Fibroblast of gingiva (primary cell): ENCODE measurements around the gene CDK9.
"Not testable (repeated sequence)": the region's sequence is repeated elsewhere in the genome, so short reads cannot be mapped to it uniquely, and the experiment has no call there.

Experiments used
- DNase-seq: peaks from one replicate; pipeline ENCODE4 v3.0.0-alpha.2; 2011; ENCODE audit warnings: low read depth

The CDK9 gene

DNA sequence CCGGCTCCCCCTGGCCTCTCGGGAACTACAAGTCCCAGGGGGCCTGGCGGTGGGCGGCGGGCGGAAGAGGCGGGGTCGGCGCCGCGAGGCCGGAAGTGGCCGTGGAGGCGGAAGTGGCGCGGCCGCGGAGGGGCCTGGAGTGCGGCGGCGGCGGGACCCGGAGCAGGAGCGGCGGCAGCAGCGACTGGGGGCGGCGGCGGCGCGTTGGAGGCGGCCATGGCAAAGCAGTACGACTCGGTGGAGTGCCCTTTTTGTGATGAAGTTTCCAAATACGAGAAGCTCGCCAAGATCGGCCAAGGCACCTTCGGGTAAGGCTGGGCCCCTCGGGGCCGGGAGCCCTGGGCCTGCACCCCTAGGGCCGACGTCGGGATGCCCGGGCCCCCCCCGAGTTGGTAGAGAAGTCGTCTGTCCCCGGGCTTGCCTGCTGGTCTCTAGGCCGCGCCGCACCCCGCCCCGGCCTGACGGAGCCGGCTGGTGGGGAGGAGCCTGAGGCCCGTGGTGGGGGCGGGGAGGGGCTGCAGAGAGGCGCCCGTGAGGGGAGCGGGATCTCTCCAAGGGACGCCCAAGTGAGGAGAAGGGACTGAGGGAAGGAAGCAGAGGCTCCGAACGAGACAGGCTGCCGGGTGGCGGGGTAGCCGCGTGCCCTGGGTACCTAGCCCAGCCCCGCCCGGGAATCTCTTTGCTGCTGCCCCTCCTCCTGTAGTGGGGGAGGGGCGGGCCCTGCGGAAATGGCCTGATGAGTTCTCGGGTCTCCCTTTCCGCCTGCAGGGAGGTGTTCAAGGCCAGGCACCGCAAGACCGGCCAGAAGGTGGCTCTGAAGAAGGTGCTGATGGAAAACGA is at the start of gene CDK9:
CDK9 (plus strand) TSS at position 102 of the 840 bp plus-strand sequence; CDS start at position 217, 115 bp downstream.
- peak; percentile 88 for DNase-seq

DNA sequence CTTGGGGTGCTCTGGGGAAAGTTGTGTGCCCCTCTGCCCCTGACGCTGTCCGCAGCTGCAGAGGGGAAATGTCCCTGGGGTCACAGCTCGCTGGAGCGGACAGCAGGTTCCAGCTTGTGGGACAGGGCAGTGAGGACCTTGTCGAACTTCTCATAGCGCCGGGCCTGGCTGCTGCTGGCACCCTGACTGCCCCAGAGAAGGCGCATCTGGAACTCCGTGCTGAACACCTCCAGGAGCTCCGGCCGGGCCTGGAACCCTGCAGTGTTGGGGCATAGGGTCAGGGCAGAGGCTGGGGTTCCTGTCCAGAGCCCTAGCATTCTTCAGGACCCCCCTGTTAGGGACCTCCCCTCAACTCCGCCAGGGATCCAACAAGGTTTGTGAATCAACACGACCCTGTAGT is 47.2 kb upstream of the CDK9 start:
- DNase-seq = no peak

GRCh38 chr9:127739614-127740330 is 46.1 kb upstream of the CDK9 start:
- peak; percentile 13 for DNase-seq

GRCh38 chr9:127741831-127742434 is 43.9 kb upstream of the CDK9 start:
- peak; percentile 74 for DNase-seq

DNA sequence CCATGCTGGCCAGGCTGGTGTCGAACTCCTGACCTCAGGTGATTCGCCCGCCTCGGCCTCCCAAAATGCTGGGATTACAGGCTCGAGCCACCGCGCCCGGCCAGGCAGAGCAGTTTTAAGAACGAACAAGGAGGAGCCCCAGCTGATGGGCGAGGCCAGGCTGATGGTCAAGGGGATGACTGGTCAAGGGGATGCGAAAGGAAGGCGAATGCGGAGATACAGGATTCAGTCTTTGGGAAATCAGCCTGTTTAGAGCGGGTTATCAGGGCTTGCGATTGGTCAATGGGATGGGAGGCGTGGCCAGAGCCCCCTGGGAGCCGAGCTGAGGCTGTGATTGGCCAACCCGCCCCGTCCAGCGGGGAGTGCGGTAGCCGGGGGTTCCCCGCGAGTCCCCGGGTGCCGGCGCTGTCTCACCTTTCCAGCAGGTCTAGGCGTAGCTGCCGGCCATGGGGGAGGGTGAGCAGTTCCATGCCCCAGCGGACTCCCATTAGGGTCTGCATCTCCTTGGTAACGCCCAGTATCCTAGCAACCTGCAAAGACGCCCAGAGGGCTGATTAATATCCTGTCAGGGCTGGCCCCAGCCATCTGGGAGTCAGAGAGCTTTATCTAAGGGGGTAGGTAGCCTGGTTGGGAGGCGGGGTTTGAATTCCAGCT is 43.3 kb upstream of the CDK9 start:
- peak; percentile 71 for DNase-seq

DNA sequence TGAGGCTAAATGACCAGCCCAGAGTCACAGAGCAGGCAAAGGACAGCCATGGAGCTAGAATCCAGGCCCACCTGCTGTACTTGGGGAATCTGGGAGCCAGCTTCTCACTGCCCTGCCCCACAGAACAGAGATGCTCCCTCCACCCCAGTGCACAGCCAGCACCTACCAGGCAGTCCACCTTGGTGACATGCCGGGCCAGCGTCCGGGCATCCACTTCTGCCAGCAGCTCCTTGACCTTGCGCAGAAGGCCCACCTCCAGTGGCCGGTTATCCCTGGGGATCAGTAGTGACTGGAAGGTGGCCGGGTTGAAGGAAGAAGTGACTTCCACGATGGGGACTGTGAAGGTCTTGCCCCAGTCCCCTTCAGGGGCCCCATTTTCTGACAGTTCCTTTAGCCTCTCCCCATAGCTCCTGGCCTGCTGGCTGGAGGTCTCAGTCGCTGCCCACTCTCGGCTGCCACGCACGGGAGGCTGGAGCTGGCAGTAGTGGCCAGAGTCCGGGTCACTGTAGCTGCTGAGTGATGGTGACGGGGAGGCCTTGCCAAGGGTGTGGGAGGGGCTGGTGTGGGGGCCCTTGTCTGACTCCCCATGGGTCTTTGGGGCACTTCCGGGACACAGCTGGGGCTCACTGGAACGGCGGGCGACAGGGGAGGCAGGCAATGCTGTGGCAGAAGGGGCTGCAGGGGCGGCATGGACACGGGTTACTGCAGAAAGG is 41.3 kb upstream of the CDK9 start:
- DNase-seq = no peak

GRCh38 chr9:127746959-127747569 is 38.8 kb upstream of the CDK9 start:
- no peak for DNase-seq

DNA sequence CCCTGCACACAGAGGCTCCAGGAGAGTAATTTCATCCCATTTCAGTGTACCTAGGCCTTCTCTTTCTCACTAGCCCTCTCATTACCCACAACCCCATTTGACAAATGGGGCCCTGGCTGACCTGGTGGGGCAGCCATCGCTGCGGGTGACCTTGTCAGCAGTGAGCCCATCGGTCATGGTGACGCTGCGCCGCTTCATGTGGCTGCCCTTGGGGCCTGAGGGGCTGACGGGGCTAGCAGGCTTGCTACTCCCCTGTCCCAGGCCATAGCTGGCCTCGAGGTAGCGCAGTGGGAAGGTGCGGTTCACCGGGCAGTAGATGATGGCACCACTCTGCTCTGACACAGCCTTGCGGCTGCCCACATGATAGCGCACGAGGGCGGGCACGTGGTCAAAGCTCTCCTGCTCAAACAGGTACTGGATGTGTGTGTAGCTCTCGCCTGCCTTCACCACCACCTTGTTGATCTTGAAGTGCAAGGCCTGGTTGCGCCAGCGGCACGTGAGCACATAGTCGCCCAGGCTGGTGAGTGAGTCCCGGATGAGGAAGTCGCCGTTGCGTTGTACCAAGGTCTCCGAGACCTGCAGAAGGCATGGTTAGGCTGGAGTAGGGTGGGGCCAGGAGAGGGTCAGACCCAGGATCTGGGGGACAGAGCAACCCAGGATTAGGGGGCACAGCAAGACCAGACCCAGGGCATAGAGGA is 36.6 kb upstream of the CDK9 start:
- no peak for DNase-seq

DNA sequence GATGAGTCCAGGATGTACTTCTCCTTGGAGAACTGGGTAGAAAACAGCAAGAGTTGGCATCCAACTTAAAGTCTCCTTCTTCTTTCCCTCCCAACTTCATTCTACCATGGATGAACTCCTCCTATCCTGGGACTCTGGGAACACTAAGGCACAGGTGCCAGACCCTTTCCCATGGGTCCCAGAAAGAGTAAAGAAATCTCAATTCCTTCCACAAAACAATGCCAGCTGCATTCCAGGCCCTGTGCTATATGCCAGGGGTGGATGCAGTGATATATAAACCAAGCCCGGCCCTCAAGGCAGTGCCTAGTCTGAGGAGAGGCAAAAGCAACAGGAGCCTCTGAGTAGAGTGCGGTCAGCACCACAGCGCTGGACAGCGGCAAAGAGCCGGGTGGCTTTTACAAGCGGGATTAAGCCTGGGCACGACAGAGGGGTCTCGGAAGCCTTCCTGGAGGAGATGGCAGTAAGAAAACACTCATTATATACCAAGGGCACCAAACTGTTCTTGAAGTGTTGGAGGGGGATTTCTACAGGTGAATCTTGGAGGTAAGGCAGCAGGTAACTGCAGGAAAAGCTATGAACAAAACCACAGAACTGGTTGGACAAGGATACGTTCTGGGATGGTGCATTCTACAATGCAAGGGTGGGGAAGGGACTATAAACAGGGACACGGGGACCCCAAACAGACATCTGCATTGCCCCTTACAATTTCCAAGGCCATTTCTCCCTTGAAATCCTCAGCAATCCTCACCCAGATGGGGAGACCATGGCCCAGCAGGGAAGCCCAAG is 34.4 kb upstream of the CDK9 start:
- no peak for DNase-seq

DNA sequence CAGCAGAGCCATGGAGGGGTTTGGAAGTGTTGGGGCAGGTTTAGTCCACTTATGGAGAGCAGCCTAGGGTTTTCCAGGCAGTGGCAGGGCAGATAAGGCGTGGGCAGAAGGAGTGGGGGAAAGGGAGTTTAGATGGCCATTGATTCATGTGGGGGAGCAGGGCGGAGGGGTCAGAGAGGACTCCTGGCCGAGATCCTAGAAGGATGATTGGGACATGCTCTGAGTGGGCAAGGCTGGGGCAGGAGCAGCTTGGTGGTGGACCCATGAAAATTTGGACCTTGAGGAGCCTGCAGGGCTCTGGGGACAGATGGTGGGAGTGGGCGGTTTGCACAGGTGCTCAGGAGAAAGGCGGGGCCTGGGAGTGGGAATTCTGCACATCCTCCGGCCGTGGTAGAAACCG is 32.7 kb upstream of the CDK9 start:
- DNase-seq = no peak

GRCh38 chr9:127753622-127754021 is 32.2 kb upstream of the CDK9 start:
- DNase-seq = no peak

DNA sequence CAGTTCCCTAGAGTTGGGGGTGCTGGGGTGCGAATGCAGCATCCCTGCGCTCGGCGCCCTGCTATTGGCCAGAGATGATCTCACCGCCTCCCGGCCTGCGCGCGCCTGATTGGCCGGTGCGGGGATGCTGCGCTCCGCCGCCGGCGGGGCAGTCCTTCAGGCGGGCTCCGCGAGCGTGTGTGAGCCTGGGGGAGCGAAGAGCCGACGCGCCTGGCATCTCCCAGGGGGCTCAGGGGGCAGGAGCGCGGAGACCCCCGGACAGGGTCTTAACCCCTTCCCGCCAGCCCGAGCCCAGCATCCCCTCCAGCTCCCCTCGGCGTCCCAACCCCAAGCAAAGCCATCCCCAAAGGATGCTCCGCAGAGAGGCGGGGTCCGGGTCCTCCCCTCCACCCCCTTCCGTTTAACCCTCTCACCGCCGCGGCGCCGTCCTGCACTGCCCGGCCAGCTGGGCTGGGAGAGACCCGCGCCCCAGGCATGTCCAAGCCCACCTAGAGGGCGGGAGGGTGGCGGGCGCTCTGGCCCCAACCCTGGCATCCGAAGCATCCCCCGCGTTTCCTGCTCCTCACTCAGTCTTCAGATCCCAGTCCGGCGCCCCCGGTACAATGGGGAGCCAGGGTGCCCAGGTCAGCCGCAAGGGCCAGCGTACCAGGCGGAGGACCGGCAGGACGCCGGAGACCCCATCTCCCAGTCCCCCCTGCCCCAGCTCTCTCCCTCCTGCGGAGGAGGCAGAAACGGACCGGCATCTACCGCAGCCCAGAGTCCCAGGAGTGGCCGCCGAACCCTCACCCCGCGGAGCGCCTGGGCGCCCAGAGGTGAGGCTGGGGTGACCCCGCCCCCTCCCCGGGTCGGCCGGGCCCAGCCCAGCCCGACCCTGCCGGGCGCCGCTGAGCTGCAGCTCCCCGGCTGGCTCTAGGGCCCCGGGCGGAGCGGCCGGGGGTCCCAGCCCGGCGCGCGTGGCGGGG is 31.5 kb upstream of the CDK9 start:
- no peak for DNase-seq

GRCh38 chr9:127755061-127756060 is 30.5 kb upstream of the CDK9 start:
- DNase-seq = no peak

- DNase-seq = no peak
Observed at GRCh38 chr9:127756233-127756632, 29.6 kb upstream of the CDK9 start.

DNA sequence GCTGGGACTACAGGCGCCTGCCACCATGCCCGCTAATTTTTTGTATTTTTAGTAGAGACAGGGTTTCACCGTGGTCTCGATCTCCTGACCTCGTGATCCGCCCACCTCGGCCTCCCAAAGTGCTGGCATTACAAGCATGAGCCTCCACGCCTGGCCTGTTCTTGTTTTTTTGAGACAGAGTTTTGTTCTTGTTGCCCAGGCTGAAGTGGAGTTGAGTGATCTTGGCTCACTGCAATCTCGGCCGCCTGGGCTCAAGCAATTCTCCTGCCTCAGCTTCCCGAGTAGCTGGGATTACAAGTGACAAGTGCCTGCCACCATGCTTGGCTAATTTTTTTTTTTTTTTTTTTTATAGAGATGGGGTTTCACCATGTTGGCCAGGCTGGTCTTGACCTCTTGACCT is 29.1 kb upstream of the CDK9 start:
- not testable (repeated sequence) for DNase-seq

DNA sequence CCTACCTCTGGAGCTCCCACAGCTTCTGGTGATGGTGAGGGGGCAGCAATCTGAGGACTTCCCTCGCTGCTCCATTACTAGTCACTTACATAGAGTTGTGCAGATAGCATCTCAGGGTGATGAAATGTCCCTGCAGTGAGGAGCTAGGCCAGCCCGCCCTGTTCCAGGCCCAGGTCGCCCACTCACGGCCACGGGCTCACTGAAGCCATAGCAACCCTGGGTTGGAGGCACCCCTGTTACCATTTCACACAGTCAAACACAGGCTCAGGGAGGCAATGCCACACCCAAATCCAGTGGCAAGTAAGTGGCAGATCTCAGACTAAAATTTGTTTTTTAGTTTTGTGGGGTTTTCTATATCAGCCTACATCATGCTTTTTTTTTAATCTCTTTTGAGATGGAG is 27.0 kb upstream of the CDK9 start:
- no peak for DNase-seq

- no peak for DNase-seq
Observed at GRCh38 chr9:127761061-127761460, 24.8 kb upstream of the CDK9 start.
